ENCODE measurements around the gene FPR2.

- TF ChIP-seq CTCF (IDR thresholded peaks at IDR 0.05) (no peak), POLR2A (IDR thresholded peaks at IDR 0.05) (no peak), POLR2AphosphoS5 (IDR thresholded peaks at IDR 0.05) (no peak)
Observed at GRCh38 chr19:51797480-51797879, 36.5 kb downstream of the FPR2 start.
